Thyroid gland (tissue), 4 donors: Measurements from ENCODE around the gene SLC25A15. TPM values are rescaled to one million over a fixed set of nuclear protein-coding genes. Genes with fewer than 3 reads are reported as not detected.
A peak's percentile ranks its signal among the peaks of the same experiment; 100 is the strongest.

Experiments used
- DNase-seq, 2 donors: peaks; one replicate each; pipeline ENCODE4 v3.0.0-alpha.2; 2019
- H3K27ac ChIP-seq, 3 donors: fragments of 200-600 bp; sonication (generic); 1 replicate in 2 of 3; 2 replicates in 1 of 3; pipeline ENCODE4 v1.5.1; 2016 to 2019; ENCODE audit warnings: mild to moderate bottlenecking in 1 of 3, moderate library complexity in 1 of 3
- H3K27me3 ChIP-seq: fragments of 200-600 bp; sonication (generic); one replicate; pipeline ENCODE4 v1.5.1; 2019
- H3K36me3 ChIP-seq, 2 donors: fragments of 200-600 bp; sonication (generic); one replicate each; pipeline ENCODE4 v1.5.1; 2016 to 2019
- H3K4me1 ChIP-seq, 2 donors: fragments of 200-600 bp; sonication (generic); one replicate each; pipeline ENCODE4 v1.5.1; 2017 to 2019
- H3K4me3 ChIP-seq, 3 donors: fragments of 200-600 bp; sonication (generic); replicated peaks in 1 of 3; 1 replicate in 2 of 3; 2 replicates in 1 of 3; pipeline ENCODE4 v1.5.1; 2016; ENCODE audit warnings: mild to moderate bottlenecking in 1 of 3
- H3K9me3 ChIP-seq: fragments of 200-600 bp; sonication (generic); one replicate; pipeline ENCODE4 v1.5.1; 2017
- CTCF ChIP-seq, 6 experiments: fragments of 200-600 bp in 3 of 6; fragments of 450-650 bp in 3 of 6; sonication (generic) in 3 of 6; IDR thresholded peaks; one replicate each; pipeline ENCODE4 v1.5.1; 2016 to 2019; ENCODE audit warnings: antibody characterized with exemption in 6 of 6, mild to moderate bottlenecking in 2 of 6, inconsistent platforms in 1 of 6, moderate library complexity in 1 of 6
- POLR2A ChIP-seq, 2 donors: fragments of 450-650 bp; IDR thresholded peaks; one replicate each; pipeline ENCODE4 v1.6.1; 2017; ENCODE audit warnings: antibody characterized with exemption in 2 of 2, mild to moderate bottlenecking in 2 of 2, moderate library complexity in 1 of 2
- WGBS, 2 donors: methylation state at CpG; one replicate each; pipeline ENCODE4 v1.1.5; 2017; 5-methylcytosine and 5-hydroxymethylcytosine counted together
- intact Hi-C: fragments of 100-400 bp; cut with DNase I; formaldehyde crosslinking; loops from one replicate; pipeline ENCODE4 v1.15.1; 2023
- total RNA-seq, 4 donors: library from RNA; depleted of rRNA; stranded (reverse); fragments of >200 nt; gene quantifications; one replicate each; pipeline ENCODE4 v1.2.3, GENCODE V29; 2016

SLC25A15 gene
- total RNA-seq, 4 donors from 2014 or later: 12.8 to 19.5 (median 13.6) TPM

- intact Hi-C loops: loop anchor here (10.0 kb wide), 1 partner anchor 294 kb away; the partner anchor contains the start of gene WBP4
- no peaks in the 10 kb centered on the region for H3K27me3 ChIP-seq
- no peaks in the 10 kb centered on the region for H3K36me3 ChIP-seq
- H3K4me3 ChIP-seq: peak overlapping the region; percentile 30 to 56 (median 45)
- peak overlapping the region; percentile 20 to 78 (median 77) for H3K27ac ChIP-seq
- peaks cover 0 to 14% of the 10 kb centered on the region in 2 donors for H3K4me1 ChIP-seq
- H3K9me3 ChIP-seq: no peaks in the 10 kb centered on the region
- WGBS, 2 donors: 1% methylated on average over 9 of the region's 9 CpGs
- TF ChIP-seq POLR2A (IDR thresholded peaks at IDR 0.05): no peak
- TF ChIP-seq CTCF (IDR thresholded peaks at IDR 0.05): no peak
- DNase-seq: no peak
These were observed 18.8 kb upstream of the SLC25A15 start for GRCh38 chr13:40770609-40770933.

GRCh38 chr13:40770934-40771618 lies 18.3 kb upstream of the SLC25A15 start, which contains the start of gene MRPS31:
TSS of gene MRPS31 (minus strand) at chr13:40771190. CDS start at chr13:40771136, 54 bp downstream.
- peak; percentile 97 to 98 for DNase-seq
- no peaks in the 10 kb centered on the region for H3K36me3 ChIP-seq
- TF ChIP-seq CTCF (IDR thresholded peaks at IDR 0.05) (peak in 1 of 6 experiments; percentile 2), POLR2A (IDR thresholded peaks at IDR 0.05) (peak; percentile 44 to 81)
- WGBS, 2 donors: 0 to 1% methylated on average over 44 to 52 of the region's 52 CpGs
- no peaks in the 10 kb centered on the region for H3K27me3 ChIP-seq
- peaks cover 0 to 14% of the 10 kb centered on the region in 2 donors for H3K4me1 ChIP-seq
- H3K4me3 ChIP-seq: peak within 1 kb of the TSS; percentile 30 to 64 (median 56)
- peak within 1 kb of the TSS; percentile 70 to 78 (median 77) for H3K27ac ChIP-seq
- intact Hi-C loops: loop anchor here (10.0 kb wide), 1 partner anchor 294 kb away; the partner anchor contains the start of gene WBP4
- H3K9me3 ChIP-seq: no peaks in the 10 kb centered on the region

GRCh38 chr13:40772765-40773473 lies 16.5 kb upstream of the SLC25A15 start:
- peak overlapping the region in 1 of 3 donors; percentile 13 for H3K27ac ChIP-seq
- H3K9me3 ChIP-seq: no peaks in the 10 kb centered on the region
- no peaks in the 10 kb centered on the region for H3K27me3 ChIP-seq
- H3K4me1 ChIP-seq: peaks cover 9 to 28% of the 10 kb centered on the region in 2 donors
- no peaks in the 10 kb centered on the region for H3K36me3 ChIP-seq
- H3K4me3 ChIP-seq: no peak overlapping the region
- WGBS, 2 donors: 83 to 87% methylated on average over 6 of the region's 6 CpGs
- DNase-seq: no peak
- intact Hi-C loops: loop anchor here (10.0 kb wide), 1 partner anchor 292 kb away; the partner anchor contains the start of gene WBP4
- TF ChIP-seq CTCF (IDR thresholded peaks at IDR 0.05) (no peak), POLR2A (IDR thresholded peaks at IDR 0.05) (no peak)

GRCh38 chr13:40774672-40775071 lies 14.7 kb upstream of the SLC25A15 start:
- H3K9me3 ChIP-seq: no peaks in the 10 kb centered on the region
- no peak for DNase-seq
- no peak overlapping the region for H3K27ac ChIP-seq
- H3K27me3 ChIP-seq: no peaks in the 10 kb centered on the region
- TF ChIP-seq POLR2A (IDR thresholded peaks at IDR 0.05) (no peak), CTCF (IDR thresholded peaks at IDR 0.05) (no peak)
- intact Hi-C loops: loop anchor here (10.0 kb wide), 1 partner anchor 290 kb away; the partner anchor contains the start of gene WBP4
- 81 to 85% methylated on average over 6 of the region's 6 CpGs for WGBS, 2 donors
- H3K4me3 ChIP-seq: no peak overlapping the region
- H3K4me1 ChIP-seq: peaks cover 18 to 29% of the 10 kb centered on the region in 2 donors
- no peaks in the 10 kb centered on the region for H3K36me3 ChIP-seq
